ENCODE measurements around the gene CDH11. TPM values are rescaled to one million over a fixed set of nuclear protein-coding genes. Genes with fewer than 3 reads are reported as not detected.

CDH11 gene
- polyA plus RNA-seq, 1 donor (not counting 4 experiments of a cell fraction or from before 2014, with no cell fraction given), result 36.8 TPM

DNA sequence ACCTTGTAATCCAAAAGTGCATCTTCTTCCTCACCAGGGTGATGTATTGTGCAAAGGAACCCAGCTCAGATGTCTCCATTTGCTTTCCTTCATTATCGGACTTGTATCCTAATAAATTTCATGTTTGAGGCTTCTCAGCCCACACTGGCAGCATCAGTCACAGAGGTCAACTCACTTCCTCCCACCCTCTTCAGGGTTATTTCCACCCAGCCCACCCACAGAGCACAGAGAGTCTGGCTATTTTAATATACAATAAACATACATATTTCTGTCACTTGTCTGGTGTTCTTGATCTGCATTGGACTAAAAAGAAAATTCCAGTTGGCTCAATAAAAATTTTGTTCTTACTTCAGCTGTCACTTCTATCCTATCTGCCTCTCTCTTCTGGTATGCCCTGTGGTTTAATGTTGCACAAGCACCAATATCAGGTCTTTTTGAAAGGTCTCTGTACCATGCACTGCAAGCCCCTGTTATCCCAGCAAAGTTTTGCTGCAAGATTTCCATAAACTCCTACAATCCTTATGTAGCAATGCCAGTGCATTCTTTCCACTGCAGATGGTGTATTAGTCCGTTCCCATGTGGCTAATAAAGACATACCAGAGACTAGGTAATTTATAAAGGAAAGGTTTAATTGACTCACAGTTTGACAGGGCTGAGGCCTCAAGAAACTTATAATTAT is 201.8 kb downstream of the CDH11 start:
- Histone ChIP-seq H3K36me3 (ENCODE audit: control insufficient read depth in 2 of 2, extremely low read depth in 1 of 2, insufficient read depth in 2 of 2, low read length in 2 of 2) (no peaks in the 10 kb centered on the region), H3K27ac (ENCODE audit: control insufficient read depth, insufficient read depth, low read length) (no peak overlapping the region), H3K27me3 (ENCODE audit: control insufficient read depth, extremely low read depth, insufficient read depth, low read length) (no peaks in the 10 kb centered on the region), H3K79me2 (ENCODE audit: control insufficient read depth, insufficient read depth, low read length) (no peaks in the 10 kb centered on the region), H3K9ac (ENCODE audit: control insufficient read depth, extremely low read depth, insufficient read depth, low read length) (no peak overlapping the region), H3K4me1 (ENCODE audit: control insufficient read depth, extremely low read depth, insufficient read depth, low read length) (no peaks in the 10 kb centered on the region), H4K20me1 (ENCODE audit: control insufficient read depth, extremely low read depth, insufficient read depth, low read length) (no peaks in the 10 kb centered on the region), H3K4me2 (ENCODE audit: control insufficient read depth, extremely low read depth, insufficient read depth, low read depth, low read length) (no peak overlapping the region), H3K9me3 (ENCODE audit: control insufficient read depth, low read depth, low read length) (no peaks in the 10 kb centered on the region), H3K9me1 (ENCODE audit: control insufficient read depth, extremely low read depth, insufficient read depth, low read length) (no peaks in the 10 kb centered on the region), H2AFZ (ENCODE audit: control insufficient read depth, low read length) (no peak overlapping the region), H3K4me3 (ENCODE audit: control insufficient read depth in 2 of 3, extremely low read depth in 1 of 3, insufficient read depth in 2 of 3, low read depth in 1 of 3, low read length in 3 of 3) (no peak overlapping the region)
- DNase-seq (ENCODE audit: low read depth, low spot score) (no peak), FAIRE-seq (no peak)
- TF ChIP-seq EZH2 (IDR thresholded peaks at IDR 0.05; ENCODE audit: low read length), result no peak
- TF ChIP-seq, protein P1, sequence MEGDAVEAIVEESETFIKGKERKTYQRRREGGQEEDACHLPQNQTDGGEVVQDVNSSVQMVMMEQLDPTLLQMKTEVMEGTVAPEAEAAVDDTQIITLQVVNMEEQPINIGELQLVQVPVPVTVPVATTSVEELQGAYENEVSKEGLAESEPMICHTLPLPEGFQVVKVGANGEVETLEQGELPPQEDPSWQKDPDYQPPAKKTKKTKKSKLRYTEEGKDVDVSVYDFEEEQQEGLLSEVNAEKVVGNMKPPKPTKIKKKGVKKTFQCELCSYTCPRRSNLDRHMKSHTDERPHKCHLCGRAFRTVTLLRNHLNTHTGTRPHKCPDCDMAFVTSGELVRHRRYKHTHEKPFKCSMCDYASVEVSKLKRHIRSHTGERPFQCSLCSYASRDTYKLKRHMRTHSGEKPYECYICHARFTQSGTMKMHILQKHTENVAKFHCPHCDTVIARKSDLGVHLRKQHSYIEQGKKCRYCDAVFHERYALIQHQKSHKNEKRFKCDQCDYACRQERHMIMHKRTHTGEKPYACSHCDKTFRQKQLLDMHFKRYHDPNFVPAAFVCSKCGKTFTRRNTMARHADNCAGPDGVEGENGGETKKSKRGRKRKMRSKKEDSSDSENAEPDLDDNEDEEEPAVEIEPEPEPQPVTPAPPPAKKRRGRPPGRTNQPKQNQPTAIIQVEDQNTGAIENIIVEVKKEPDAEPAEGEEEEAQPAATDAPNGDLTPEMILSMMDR (optimal IDR thresholded peaks at IDR 0.05 in 1 of 3, IDR thresholded peaks at IDR 0.05 in 1 of 3, conservative IDR thresholded peaks at IDR 0.05 in 1 of 3; ENCODE audit: extremely low read depth in 1 of 3, insufficient read depth in 2 of 3, low read length in 3 of 3), result no peak
- dilution Hi-C loops (cut with MboI; ENCODE audit: extremely low pct_ligation_motif_present, low sequenced_read_pairs), result no loop called here

DNA sequence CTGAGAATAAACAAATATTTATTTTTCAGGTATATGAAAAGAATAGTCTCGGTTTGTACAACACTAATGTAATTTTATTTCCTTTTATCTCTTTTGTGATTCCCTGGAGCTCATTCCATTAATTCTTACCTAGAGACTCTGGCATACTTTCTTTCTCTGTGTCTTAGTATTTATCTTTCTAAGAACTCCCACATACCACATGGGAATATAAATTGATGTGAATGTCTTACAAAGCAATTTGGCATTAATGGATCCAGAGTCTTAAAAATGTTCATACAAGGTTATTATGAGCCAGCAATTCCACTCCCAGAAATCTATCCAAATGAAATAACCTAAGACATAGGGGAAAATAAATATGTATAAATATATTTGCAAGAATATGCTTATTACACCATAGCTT is 202.7 kb downstream of the CDH11 start:
- FAIRE-seq (no peak), DNase-seq (ENCODE audit: low read depth, low spot score) (no peak)
- H3K4me1 ChIP-seq (ENCODE audit: control insufficient read depth, extremely low read depth, insufficient read depth, low read length), result no peaks in the 10 kb centered on the region
- H3K9me1 ChIP-seq (ENCODE audit: control insufficient read depth, extremely low read depth, insufficient read depth, low read length), result no peaks in the 10 kb centered on the region
- no peak overlapping the region for H3K9ac ChIP-seq (ENCODE audit: control insufficient read depth, extremely low read depth, insufficient read depth, low read length)
- TF ChIP-seq, protein P1 (optimal IDR thresholded peaks at IDR 0.05 in 1 of 3, IDR thresholded peaks at IDR 0.05 in 1 of 3, conservative IDR thresholded peaks at IDR 0.05 in 1 of 3; ENCODE audit: extremely low read depth in 1 of 3, insufficient read depth in 2 of 3, low read length in 3 of 3), result no peak
- no peak for TF ChIP-seq EZH2 (IDR thresholded peaks at IDR 0.05; ENCODE audit: low read length)
- H3K9me3 ChIP-seq (ENCODE audit: control insufficient read depth, low read depth, low read length), result no peaks in the 10 kb centered on the region
- H4K20me1 ChIP-seq (ENCODE audit: control insufficient read depth, extremely low read depth, insufficient read depth, low read length), result no peaks in the 10 kb centered on the region
- H3K4me3 ChIP-seq (ENCODE audit: control insufficient read depth in 2 of 3, extremely low read depth in 1 of 3, insufficient read depth in 2 of 3, low read depth in 1 of 3, low read length in 3 of 3), result no peak overlapping the region
- no peaks in the 10 kb centered on the region for H3K36me3 ChIP-seq (ENCODE audit: control insufficient read depth in 2 of 2, extremely low read depth in 1 of 2, insufficient read depth in 2 of 2, low read length in 2 of 2)
- dilution Hi-C loops (cut with MboI; ENCODE audit: extremely low pct_ligation_motif_present, low sequenced_read_pairs), result no loop called here
- H3K27ac ChIP-seq (ENCODE audit: control insufficient read depth, insufficient read depth, low read length), result no peak overlapping the region
- no peaks in the 10 kb centered on the region for H3K27me3 ChIP-seq (ENCODE audit: control insufficient read depth, extremely low read depth, insufficient read depth, low read length)
- no peaks in the 10 kb centered on the region for H3K79me2 ChIP-seq (ENCODE audit: control insufficient read depth, insufficient read depth, low read length)
- H3K4me2 ChIP-seq (ENCODE audit: control insufficient read depth, extremely low read depth, insufficient read depth, low read depth, low read length), result no peak overlapping the region
- H2AFZ ChIP-seq (ENCODE audit: control insufficient read depth, low read length), result no peak overlapping the region
